ENCODE data around the gene DNAH5. TPM values are rescaled to one million over a fixed set of nuclear protein-coding genes. Genes with fewer than 3 reads are reported as not detected.

Gene DNAH5
- total and polyA plus RNA-seq, 2 of the 8 experiments (the other 6 are each of a cell fraction or from before 2014, with no cell fraction given), result 0.30 to 0.73 TPM

DNA sequence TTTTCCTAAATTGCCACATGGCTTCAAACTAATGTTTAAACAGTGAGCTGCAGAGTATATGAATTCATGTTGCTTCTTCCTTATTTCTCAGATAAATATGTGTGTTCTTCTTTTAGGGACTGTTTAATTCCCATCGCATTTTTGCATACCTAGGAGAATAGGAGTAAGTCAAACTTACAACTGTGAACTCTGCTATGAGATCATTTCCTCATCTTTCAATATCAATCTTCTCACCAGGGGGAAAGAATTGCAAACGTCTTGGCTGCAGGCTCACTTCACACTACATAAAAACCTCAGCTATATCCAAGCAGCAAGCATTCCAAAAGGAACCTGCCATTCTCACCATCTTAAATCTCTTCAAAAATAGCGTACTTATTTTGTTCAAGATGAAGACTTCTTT, 271.0 kb downstream of the DNAH5 start:
- no peaks in the 10 kb centered on the region for H3K27me3 ChIP-seq (replicated peaks in 1 of 4; ENCODE audit: control insufficient read depth in 3 of 4, extremely low read depth in 1 of 4, insufficient read depth in 3 of 4, low read length in 3 of 4)
- POLR2A ChIA-PET (ENCODE audit: partially characterized antibody), result no interaction called here
- no peak overlapping the region for H2BK12ac ChIP-seq (ENCODE audit: low read depth, low read length)
- no peak overlapping the region for H2BK15ac ChIP-seq (ENCODE audit: low read length)
- no peak overlapping the region for H3K4ac ChIP-seq (replicated peaks; ENCODE audit: insufficient read length, low read depth, low read length)
- H4K91ac ChIP-seq (replicated peaks; ENCODE audit: insufficient read length, low read length), result no peak overlapping the region
- no peak overlapping the region for H4K5ac ChIP-seq (ENCODE audit: insufficient read length, low read depth, low read length)
- no peak overlapping the region for H3K23ac ChIP-seq (ENCODE audit: insufficient read length)
- H2AFZ ChIP-seq (ENCODE audit: low read length), result no peak overlapping the region
- H3K4me2 ChIP-seq (ENCODE audit: insufficient read depth in 1 of 2, low read depth in 2 of 2, low read length in 2 of 2), result no peak overlapping the region
- TF ChIP-seq SRF (IDR thresholded peaks at IDR 0.05; ENCODE audit: low read depth, low read length) (no peak), RNF2 (IDR thresholded peaks at IDR 0.05; ENCODE audit: borderline replicate concordance, low read depth, low read length, missing control alignments, poor library complexity, severe bottlenecking) (no peak), POLR2AphosphoS5 (IDR thresholded peaks at IDR 0.05; ENCODE audit: low read depth, low read length) (no peak), RAD21 (IDR thresholded peaks at IDR 0.05 in 1 of 2, conservative IDR thresholded peaks at IDR 0.05 in 1 of 2; ENCODE audit: low read depth in 2 of 2, low read length in 2 of 2) (no peak), GABPA (IDR thresholded peaks at IDR 0.05; ENCODE audit: borderline replicate concordance, insufficient read depth, low read length) (no peak), CBX5 (IDR thresholded peaks at IDR 0.05; ENCODE audit: low read depth, low read length) (no peak), BRCA1 (IDR thresholded peaks at IDR 0.05; ENCODE audit: low read depth, low read length) (no peak), RFX5 (IDR thresholded peaks at IDR 0.05; ENCODE audit: borderline replicate concordance, low read depth, low read length) (no peak), SP1 (IDR thresholded peaks at IDR 0.05; ENCODE audit: low read depth, low read length) (no peak)
- TF ChIP-seq, protein P1, sequence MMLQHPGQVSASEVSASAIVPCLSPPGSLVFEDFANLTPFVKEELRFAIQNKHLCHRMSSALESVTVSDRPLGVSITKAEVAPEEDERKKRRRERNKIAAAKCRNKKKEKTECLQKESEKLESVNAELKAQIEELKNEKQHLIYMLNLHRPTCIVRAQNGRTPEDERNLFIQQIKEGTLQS (IDR thresholded peaks at IDR 0.05; ENCODE audit: insufficient read depth, low read depth, low read length), result no peak
- TF ChIP-seq, protein P2, sequence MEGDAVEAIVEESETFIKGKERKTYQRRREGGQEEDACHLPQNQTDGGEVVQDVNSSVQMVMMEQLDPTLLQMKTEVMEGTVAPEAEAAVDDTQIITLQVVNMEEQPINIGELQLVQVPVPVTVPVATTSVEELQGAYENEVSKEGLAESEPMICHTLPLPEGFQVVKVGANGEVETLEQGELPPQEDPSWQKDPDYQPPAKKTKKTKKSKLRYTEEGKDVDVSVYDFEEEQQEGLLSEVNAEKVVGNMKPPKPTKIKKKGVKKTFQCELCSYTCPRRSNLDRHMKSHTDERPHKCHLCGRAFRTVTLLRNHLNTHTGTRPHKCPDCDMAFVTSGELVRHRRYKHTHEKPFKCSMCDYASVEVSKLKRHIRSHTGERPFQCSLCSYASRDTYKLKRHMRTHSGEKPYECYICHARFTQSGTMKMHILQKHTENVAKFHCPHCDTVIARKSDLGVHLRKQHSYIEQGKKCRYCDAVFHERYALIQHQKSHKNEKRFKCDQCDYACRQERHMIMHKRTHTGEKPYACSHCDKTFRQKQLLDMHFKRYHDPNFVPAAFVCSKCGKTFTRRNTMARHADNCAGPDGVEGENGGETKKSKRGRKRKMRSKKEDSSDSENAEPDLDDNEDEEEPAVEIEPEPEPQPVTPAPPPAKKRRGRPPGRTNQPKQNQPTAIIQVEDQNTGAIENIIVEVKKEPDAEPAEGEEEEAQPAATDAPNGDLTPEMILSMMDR (IDR thresholded peaks at IDR 0.05; ENCODE audit: control extremely low read depth in 1 of 3, insufficient read depth in 1 of 3, low read depth in 1 of 3, low read length in 3 of 3), result no peak
- no peak overlapping the region for H3K56ac ChIP-seq (replicated peaks; ENCODE audit: insufficient read length, low read depth, low read length)
- no peak overlapping the region for H3K27ac ChIP-seq (ENCODE audit: low read depth, low read length)
- 70% methylated on average over 3 of the region's 3 CpGs; no CpG with 5 or more reads in 1 of the 2 experiments for WGBS, 2 experiments (ENCODE audit: extremely low coverage in 1 of 2, insufficient coverage in 1 of 2, insufficient read length in 1 of 2, insufficient replicate concordance in 2 of 2, low coverage in 1 of 2, low lambda C conversion rate in 2 of 2, missing lambda C conversion rate in 1 of 2)
- H2BK5ac ChIP-seq (ENCODE audit: low read depth, low read length), result no peak overlapping the region
- no peak overlapping the region for H3K14ac ChIP-seq (ENCODE audit: insufficient read length)
- H2AK5ac ChIP-seq (ENCODE audit: low read depth, low read length), result no peak overlapping the region
- no peaks in the 10 kb centered on the region for H4K20me1 ChIP-seq (replicated peaks in 1 of 2; ENCODE audit: control insufficient read depth in 1 of 2, insufficient read depth in 2 of 2, low read length in 2 of 2)
- H3K79me2 ChIP-seq (ENCODE audit: control insufficient read depth in 1 of 2, insufficient read depth in 2 of 2, low read length in 2 of 2), result no peaks in the 10 kb centered on the region
- no peak overlapping the region for H2BK120ac ChIP-seq (replicated peaks; ENCODE audit: low read depth, low read length)
- H3K9me3 ChIP-seq (ENCODE audit: insufficient read depth in 2 of 2, low read depth in 1 of 2, low read length in 1 of 2), result 0 out of 4 replicates have a peak, but pooled peaks cover 0 to 3% of the 10 kb centered on the region in 2 experiments
- H3K23me2 ChIP-seq (ENCODE audit: low read depth, low read length), result no peaks in the 10 kb centered on the region
- no peak overlapping the region for H3K4me3 ChIP-seq (ENCODE audit: extremely low read depth in 1 of 4, insufficient read depth in 2 of 4, low read depth in 3 of 4, low read length in 4 of 4)
- H3K79me1 ChIP-seq (ENCODE audit: low read depth, low read length), result no peaks in the 10 kb centered on the region
- CTCF ChIA-PET (ENCODE audit: partially characterized antibody), result no interaction called here
- no peak overlapping the region for H4K8ac ChIP-seq (ENCODE audit: extremely low read depth, insufficient read depth, low read length)
- DNase-seq (ENCODE audit: low read depth in 1 of 2, low spot score in 2 of 2) (no peak), FAIRE-seq (no peak)
- H3K36me3 ChIP-seq (ENCODE audit: control insufficient read depth in 2 of 4, insufficient read depth in 4 of 4, low read length in 3 of 4), result no peaks in the 10 kb centered on the region
- no peaks in the 10 kb centered on the region for H3K4me1 ChIP-seq (replicated peaks in 1 of 4; ENCODE audit: control insufficient read depth in 3 of 4, insufficient read depth in 4 of 4, low read length in 3 of 4)
- H3K18ac ChIP-seq (ENCODE audit: extremely low read depth, low read length), result no peak overlapping the region
- H3K9ac ChIP-seq (replicated peaks in 1 of 4; ENCODE audit: extremely low read depth in 1 of 4, low read depth in 3 of 4, low read length in 3 of 4), result no peak overlapping the region
- no peak overlapping the region for H2BK20ac ChIP-seq (ENCODE audit: low read length)

All from H1 (cell line).